ENCODE measurements around the gene ARHGAP6. TPM values are rescaled to one million over a fixed set of nuclear protein-coding genes. Genes with fewer than 3 reads are reported as not detected.

ARHGAP6 gene
- total RNA-seq, 4 donors from 2014 or later: 2.1 to 30.5 (median 4.9) TPM

DNA sequence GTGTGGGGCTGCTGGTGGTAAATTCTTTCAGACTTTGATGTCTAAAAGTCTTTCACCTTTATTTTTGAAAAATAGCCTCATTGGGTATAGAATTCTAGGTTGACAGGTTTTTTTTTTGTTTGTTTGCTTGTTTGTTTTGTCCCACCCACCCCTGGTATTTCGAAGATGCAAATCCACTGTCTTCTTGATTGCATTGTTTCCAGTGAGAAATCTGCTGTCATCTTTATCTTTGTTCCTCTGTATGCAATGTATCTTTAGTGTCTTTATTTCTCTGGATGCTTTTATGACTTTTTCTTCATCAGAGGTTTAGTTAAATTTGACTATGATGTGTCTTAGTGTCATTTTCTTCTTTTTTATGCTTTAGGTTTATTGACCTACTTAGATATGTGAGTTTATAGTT, 575.9 kb downstream of the ARHGAP6 start:
- Histone ChIP-seq H3K4me1 (no peaks in the 10 kb centered on the region), H3K27me3 (no peaks in the 10 kb centered on the region), H3K9me3 (no peaks in the 10 kb centered on the region), H3K27ac (no peak overlapping the region), H3K4me3 (no peak overlapping the region), H3K36me3 (no peaks in the 10 kb centered on the region)
- no peak for DNase-seq
- no peak for TF ChIP-seq POLR2A (IDR thresholded peaks at IDR 0.05)
- TF ChIP-seq, protein P1, sequence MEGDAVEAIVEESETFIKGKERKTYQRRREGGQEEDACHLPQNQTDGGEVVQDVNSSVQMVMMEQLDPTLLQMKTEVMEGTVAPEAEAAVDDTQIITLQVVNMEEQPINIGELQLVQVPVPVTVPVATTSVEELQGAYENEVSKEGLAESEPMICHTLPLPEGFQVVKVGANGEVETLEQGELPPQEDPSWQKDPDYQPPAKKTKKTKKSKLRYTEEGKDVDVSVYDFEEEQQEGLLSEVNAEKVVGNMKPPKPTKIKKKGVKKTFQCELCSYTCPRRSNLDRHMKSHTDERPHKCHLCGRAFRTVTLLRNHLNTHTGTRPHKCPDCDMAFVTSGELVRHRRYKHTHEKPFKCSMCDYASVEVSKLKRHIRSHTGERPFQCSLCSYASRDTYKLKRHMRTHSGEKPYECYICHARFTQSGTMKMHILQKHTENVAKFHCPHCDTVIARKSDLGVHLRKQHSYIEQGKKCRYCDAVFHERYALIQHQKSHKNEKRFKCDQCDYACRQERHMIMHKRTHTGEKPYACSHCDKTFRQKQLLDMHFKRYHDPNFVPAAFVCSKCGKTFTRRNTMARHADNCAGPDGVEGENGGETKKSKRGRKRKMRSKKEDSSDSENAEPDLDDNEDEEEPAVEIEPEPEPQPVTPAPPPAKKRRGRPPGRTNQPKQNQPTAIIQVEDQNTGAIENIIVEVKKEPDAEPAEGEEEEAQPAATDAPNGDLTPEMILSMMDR (IDR thresholded peaks at IDR 0.05): no peak

Small RNA genes lying within 50 kb of the gene (small RNA-seq; reads per million reads assigned to genes)
- 0 reads per million in 2 donors for gene MIR548AX
- 0 reads per million in 2 donors for gene RF00019
- gene RF02271: 0 reads per million in 2 donors

Other genes starting within 250 kb of the ARHGAP6 start
- 10 to 100 TPM; 22.5 to 72.6 (median 29.0) TPM for gene MSL3, start 92.3 kb upstream of the ARHGAP6 start, total RNA-seq

Data from Peyer's patch (tissue), 4 donors.